Subcutaneous abdominal adipose tissue (tissue), 5 donors: ENCODE measurements around the gene FKBP8.
A peak's percentile ranks its signal among the peaks of the same experiment; 100 is the strongest.

ENCODE experiments used
- H3K27ac ChIP-seq: one replicate; pipeline ENCODE4 v1.7.0; 2013; ENCODE audit warnings: low read depth, mild to moderate bottlenecking, inconsistent platforms, low read length, moderate library complexity
- H3K27me3 ChIP-seq, 5 donors: one replicate each; pipeline ENCODE4 v1.7.0; 2013; ENCODE audit warnings: low read length in 5 of 5, inconsistent platforms in 1 of 5; ENCODE audit not compliant: control insufficient read depth in 5 of 5, insufficient read depth in 4 of 5
- H3K36me3 ChIP-seq, 5 donors: one replicate each; pipeline ENCODE4 v1.7.0; 2013; ENCODE audit warnings: low read length in 5 of 5; ENCODE audit not compliant: control insufficient read depth in 5 of 5, insufficient read depth in 5 of 5
- H3K4me1 ChIP-seq, 5 donors: one replicate each; pipeline ENCODE4 v1.7.0; 2013; ENCODE audit warnings: low read length in 5 of 5, mild to moderate bottlenecking in 3 of 5, moderate library complexity in 1 of 5; ENCODE audit not compliant: control insufficient read depth in 5 of 5, insufficient read depth in 5 of 5
- H3K4me3 ChIP-seq, 5 donors: one replicate each; pipeline ENCODE4 v1.7.0; 2013; ENCODE audit warnings: low read length in 5 of 5, low read depth in 1 of 5
- H3K9ac ChIP-seq, 5 donors: one replicate each; pipeline ENCODE4 v1.7.0; 2013; ENCODE audit warnings: low read length in 5 of 5, mild to moderate bottlenecking in 4 of 5, moderate library complexity in 3 of 5
- H3K9me3 ChIP-seq, 5 donors: one replicate each; pipeline ENCODE4 v1.7.0; 2013; ENCODE audit warnings: low read length in 5 of 5; ENCODE audit not compliant: control insufficient read depth in 5 of 5
- donor health status: healthy.
- donor health status: healthy.
- donor health status: healthy.
- donor health status: healthy.
- donor health status: healthy.

Gene FKBP8

DNA sequence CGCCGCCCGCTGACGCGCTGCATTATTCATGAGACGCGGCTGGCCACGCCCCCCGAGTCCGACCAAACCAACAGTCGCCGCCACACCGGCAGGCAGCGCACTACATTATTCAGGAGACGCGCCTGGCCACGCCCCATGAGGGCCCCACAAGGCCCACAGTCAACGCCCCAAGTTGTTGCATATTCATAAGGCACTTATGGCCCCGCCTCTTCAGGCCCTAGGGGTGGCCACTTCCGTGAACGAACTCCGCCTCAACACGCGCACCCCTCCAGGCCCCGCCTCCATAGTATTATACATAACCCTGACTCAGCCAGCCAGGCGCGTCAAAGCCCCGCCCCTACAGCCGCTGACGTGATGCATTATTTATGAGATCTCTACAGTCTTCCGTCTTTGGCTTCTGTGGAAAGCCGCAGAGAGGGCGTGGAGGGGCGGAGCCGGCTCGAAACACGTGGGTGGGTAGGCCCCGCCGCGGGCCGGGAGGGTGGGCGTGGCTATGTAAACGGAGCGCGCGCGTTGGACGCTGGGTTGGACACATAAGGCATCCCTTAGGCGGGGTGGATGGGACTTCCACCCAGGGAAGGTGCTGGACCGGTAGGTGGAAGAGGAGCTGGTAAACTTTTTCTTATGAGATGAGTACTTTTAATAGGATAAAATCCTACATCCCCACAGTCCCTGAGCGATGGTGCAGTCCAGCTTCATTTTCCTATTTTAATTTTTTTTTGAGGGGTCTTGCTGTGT is 21.1 kb downstream of the FKBP8 start:
- Histone ChIP-seq H3K4me3 (peak overlapping the region in 4 of 5 donors; percentile 94 to 100 (median 96)), H3K27me3 (no peaks in the 10 kb centered on the region), H3K27ac (peak overlapping the region; percentile 95), H3K36me3 (no peaks in the 10 kb centered on the region), H3K9ac (peak overlapping the region in 1 of 5 donors; percentile 98), H3K4me1 (peaks cover 3 to 34% (median 29%) of the 10 kb centered on the region in 5 donors), H3K9me3 (no peaks in the 10 kb centered on the region)

DNA sequence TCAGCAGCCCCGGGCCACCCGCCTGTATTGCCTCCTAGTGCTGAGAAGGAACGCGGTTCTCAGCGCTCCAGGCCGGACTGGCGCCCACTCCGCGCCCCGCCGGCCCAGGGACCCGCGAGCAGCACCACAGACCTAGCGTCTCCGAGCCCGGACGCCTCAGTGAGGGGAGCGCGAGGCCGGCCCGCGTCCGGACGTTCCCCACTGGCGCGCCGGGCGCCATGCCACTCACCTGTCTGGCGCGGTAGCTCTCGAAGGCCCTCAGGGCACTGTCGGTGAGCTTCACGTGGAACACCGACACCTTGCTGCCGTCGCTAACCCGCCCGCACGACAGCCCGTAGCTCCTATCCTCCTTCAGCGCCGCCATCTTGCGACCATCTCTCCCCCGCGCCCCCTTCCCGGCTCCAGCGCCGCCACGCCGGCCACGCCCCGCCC is 21.7 kb downstream of the FKBP8 start, which contains the start of gene ELL:
Gene ELL, minus strand, starts transcription at position 379 of the 432 bp plus-strand sequence. Its CDS starts 15 bp downstream, at position 364.
- Histone ChIP-seq H3K9me3 (no peaks in the 10 kb centered on the region), H3K9ac (peak within 1 kb of the TSS; percentile 79 to 100 (median 99))

DNA sequence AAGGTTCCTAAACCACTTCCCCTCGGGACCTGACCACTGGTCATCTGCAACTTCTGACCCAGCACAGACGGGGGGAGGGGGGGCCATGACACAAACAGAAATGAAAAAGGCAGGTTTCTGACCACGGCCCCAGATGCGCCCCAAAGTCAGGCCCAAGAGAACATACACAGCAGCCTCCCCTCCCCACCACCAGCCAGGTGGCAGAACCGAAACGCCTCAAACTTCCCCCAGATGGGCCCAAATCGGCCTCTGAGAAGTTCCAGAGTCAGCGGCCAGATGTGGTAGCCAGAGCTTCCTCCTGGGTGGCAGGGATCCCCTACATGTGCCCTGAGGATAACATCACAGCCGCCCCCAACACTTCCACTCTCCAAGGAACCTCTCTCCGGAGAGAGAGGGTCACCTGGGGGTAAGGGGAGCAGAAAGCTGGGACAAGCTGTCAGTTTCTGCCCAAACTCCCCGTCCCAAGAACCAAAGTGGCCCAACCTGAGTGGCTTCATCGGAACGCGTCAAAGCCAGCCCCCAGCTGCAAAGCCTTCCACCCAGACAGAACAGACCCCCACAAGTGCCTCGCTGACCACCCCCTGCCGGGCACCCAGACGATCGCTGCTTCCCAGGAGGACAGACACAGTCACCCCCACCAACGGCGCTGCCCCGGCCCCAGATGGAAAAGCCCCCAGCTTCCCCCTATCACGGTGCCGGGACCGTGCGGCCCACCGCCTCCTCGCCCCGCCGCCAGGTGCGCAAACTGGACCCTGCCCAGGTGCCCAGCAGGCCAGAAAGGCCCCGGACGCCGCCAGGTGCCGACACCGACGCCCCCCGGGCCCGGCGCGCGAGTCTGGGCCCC is 22.3 kb downstream of the FKBP8 start:
- Histone ChIP-seq H3K27me3 (no peaks in the 10 kb centered on the region), H3K27ac (peak overlapping the region; percentile 95), H3K9ac (peak overlapping the region; percentile 79 to 100 (median 99)), H3K36me3 (no peaks in the 10 kb centered on the region), H3K9me3 (no peaks in the 10 kb centered on the region), H3K4me1 (peaks cover 3 to 41% (median 32%) of the 10 kb centered on the region in 5 donors), H3K4me3 (peak overlapping the region; percentile 94 to 100 (median 98))

More for the DNA sequence above, 21.7 kb downstream of the FKBP8 start, which contains the start of gene ELL:
- Histone ChIP-seq H3K4me3 (peak within 1 kb of the TSS; percentile 94 to 100 (median 98)), H3K27ac (peak within 1 kb of the TSS; percentile 95), H3K4me1 (peaks cover 3 to 35% (median 29%) of the 10 kb centered on the region in 5 donors), H3K36me3 (no peaks in the 10 kb centered on the region), H3K27me3 (no peaks in the 10 kb centered on the region)

DNA sequence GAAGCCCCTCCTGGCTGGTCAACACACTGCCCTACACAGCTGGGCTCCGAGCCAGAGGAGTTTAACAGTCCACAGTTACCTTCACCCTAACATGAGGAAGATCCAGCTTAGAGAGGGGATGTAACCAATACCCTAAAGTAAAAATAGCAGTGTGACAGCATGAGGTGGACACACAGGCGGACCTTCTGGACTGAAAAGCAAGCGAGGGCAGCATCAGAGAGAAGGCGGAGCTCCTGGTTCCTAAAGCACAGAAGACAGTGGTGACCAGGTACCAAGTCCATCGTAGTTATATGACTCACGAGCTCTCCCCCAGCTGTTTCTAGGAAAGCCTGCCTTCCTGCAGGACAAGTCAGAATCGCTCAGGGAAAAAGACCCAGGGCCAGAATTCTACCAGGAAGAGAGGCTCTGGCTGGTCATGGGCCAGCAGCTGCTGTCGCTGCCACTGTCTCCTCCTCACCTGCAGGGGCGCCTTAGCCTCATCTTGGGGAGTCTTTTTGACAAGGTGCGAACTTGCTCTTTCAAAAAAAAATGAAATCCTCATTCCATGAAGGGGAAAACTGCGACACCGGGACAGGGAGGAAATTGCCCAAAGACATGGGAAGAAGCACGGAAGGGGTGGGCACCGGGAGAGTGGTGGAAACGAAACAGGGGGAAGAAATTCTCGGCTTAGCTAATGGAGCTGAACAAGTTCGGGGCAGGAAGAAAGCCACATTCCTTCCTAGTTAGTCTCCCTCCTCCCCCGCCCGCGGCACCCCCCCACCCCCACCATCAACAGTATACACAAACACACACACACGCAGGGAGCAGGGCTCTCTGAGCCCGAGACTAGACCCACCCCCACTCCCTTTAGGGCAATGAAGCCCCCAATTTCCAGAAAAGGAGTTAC is 23.2 kb downstream of the FKBP8 start:
- Histone ChIP-seq H3K36me3 (no peaks in the 10 kb centered on the region), H3K4me3 (peak overlapping the region; percentile 94 to 100 (median 98)), H3K4me1 (peaks cover 4 to 50% (median 40%) of the 10 kb centered on the region in 5 donors), H3K9ac (peak overlapping the region; percentile 79 to 100 (median 99)), H3K27me3 (no peaks in the 10 kb centered on the region), H3K9me3 (no peaks in the 10 kb centered on the region), H3K27ac (peak overlapping the region; percentile 95)

DNA sequence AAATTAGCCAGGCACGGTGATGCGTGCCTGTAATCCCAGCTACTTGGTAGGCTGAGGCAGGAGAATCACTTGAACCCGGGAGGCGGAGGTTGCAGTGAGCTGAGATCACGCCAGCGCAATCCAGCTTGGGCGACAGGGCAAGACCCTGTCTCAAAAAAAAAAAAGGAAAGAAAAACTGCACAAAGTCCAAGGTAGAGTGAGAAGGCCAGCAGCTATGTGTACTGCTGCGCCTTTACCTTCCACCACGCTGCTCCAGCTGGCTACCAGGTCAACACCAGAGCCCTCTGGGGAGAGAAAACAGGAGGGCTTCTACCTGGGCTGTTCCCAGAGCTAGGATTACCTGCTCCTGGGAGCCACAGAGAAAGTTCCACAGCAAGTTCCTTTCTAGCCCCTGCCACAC is 24.7 kb downstream of the FKBP8 start:
- H3K27ac ChIP-seq: peak overlapping the region; percentile 95
- H3K27me3 ChIP-seq: no peaks in the 10 kb centered on the region
- H3K4me1 ChIP-seq: peaks cover 13 to 65% (median 53%) of the 10 kb centered on the region in 5 donors
- no peak overlapping the region for H3K9ac ChIP-seq
- H3K9me3 ChIP-seq: no peaks in the 10 kb centered on the region
- no peaks in the 10 kb centered on the region for H3K36me3 ChIP-seq
- H3K4me3 ChIP-seq: no peak overlapping the region

DNA sequence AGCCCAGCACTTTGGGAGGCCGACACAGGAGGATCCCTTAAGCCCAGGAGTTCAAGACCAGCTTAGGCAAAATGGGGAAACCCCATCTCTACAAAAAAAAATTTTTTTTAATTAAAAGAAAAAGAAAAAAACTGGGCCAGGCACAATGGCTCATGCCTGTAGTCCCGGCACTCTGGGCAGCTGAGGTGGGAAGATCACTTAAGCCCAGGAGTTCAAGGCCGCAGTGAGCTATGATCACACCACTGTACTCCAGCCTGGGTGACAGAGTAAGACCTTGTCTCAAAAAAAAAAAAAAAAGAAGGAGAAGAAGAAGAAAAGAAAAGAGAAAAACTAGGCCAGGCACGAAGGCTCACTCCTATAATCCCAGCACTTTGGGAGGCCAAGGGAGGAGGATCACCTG is 25.8 kb downstream of the FKBP8 start:
- Histone ChIP-seq H3K36me3 (no peaks in the 10 kb centered on the region), H3K9me3 (no peaks in the 10 kb centered on the region), H3K4me3 (no peak overlapping the region), H3K27me3 (no peaks in the 10 kb centered on the region), H3K9ac (no peak overlapping the region), H3K27ac (no peak overlapping the region), H3K4me1 (peaks cover 13 to 68% (median 56%) of the 10 kb centered on the region in 5 donors)

DNA sequence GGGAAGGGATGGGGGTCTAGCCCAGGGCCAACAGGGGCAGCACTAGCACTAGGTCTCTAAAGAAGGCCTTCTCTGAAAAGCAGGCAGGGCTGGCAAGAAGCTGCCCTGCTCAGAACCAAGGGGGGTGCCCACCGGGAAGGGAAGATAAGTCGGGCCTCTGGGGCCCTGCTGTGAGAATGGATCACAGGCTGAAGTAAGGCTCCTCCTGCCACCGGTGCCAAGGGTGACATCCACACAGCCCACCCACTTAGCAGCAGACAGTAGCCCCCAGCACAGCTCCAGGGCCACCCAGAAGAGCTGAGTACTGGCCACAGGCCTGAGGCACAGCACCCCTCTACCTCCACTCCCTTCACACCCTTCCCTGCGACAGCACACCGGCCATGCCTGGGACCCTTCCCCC is 27.4 kb downstream of the FKBP8 start:
- H3K9ac ChIP-seq: peak overlapping the region in 2 of 5 donors; percentile 15 to 43
- no peaks in the 10 kb centered on the region for H3K9me3 ChIP-seq
- no peaks in the 10 kb centered on the region for H3K27me3 ChIP-seq
- no peaks in the 10 kb centered on the region for H3K36me3 ChIP-seq
- H3K4me1 ChIP-seq: peaks cover 13 to 63% (median 54%) of the 10 kb centered on the region in 5 donors
- H3K4me3 ChIP-seq: no peak overlapping the region
- H3K27ac ChIP-seq: peak overlapping the region; percentile 95

DNA sequence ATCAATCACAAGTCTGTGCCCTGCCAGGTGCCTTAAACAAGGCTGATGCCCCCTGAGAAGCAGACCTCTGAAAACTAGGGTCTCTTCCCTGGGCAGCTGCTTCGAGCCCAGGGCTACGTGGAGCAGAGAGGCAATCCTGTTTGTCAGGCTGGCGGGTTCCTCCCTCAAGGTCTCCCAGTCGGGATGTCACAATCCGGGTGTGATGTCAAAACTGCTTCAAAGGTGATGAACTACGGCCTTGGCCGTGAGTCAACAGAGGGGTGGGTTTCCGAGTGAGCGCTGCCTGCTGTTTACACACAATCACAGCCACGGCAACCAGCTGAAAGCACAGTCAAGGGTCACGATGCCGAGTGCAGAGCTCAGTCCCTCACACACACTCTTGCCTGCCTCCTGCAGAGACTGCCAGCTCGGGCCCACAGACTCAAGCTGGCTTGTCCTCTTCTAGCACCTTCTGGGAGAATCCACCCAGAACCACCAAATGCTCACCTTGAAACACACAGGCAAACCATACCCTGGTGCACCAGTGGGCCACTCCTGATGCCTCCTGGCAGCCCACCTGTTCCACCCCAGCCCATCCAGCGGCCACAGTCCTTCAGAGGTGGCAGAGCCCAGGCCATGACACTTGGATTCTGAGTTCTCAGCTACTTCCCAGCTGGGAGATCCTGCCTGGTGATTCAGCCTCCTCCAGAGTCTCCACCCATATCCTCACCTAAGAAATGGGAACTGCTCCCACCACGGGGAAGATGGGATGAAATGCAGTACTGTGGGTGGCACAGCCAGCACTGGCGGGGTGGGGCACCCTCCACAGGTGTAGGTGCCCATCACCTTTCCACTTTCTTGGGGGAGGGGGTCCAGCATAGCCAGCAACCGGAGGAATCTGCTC is 28.3 kb downstream of the FKBP8 start:
- peak overlapping the region; percentile 95 for H3K27ac ChIP-seq
- peak overlapping the region in 4 of 5 donors; percentile 29 to 84 (median 49) for H3K9ac ChIP-seq
- peak overlapping the region in 1 of 5 donors; percentile 1 for H3K4me3 ChIP-seq
- no peaks in the 10 kb centered on the region for H3K27me3 ChIP-seq
- peaks cover 13 to 58% (median 50%) of the 10 kb centered on the region in 5 donors for H3K4me1 ChIP-seq
- H3K9me3 ChIP-seq: no peaks in the 10 kb centered on the region
- no peaks in the 10 kb centered on the region for H3K36me3 ChIP-seq
